Measurements from ENCODE around the gene PITPNM1.

GRCh38 chr11:67516806-67517205 lies 11.6 kb upstream of the PITPNM1 start:
- TF ChIP-seq CTCF (IDR thresholded peaks at IDR 0.05): no peak
- no peak for TF ChIP-seq POLR2A (IDR thresholded peaks at IDR 0.05)
